RCC 7860 (cell line): ENCODE results near the gene ZNF516.
A peak's percentile ranks its signal among the peaks of the same experiment; 100 is the strongest.
"Not testable (repeated sequence)": the region's sequence is repeated elsewhere in the genome, so short reads cannot be mapped to it uniquely, and the experiment has no call there.

ENCODE experiments used
- DNase-seq: peaks from one replicate; pipeline ENCODE4 v3.0.0-alpha.2; 2015; ENCODE audit warnings: low spot score
- FAIRE-seq: peaks from 2 replicates; lab custom pipeline; 2012; peaks lifted over from hg19 to GRCh38; lab: Jason Lieb, UNC

Gene ZNF516

GRCh38 chr18:76490670-76491472 lies 4.2 kb downstream of the ZNF516 start:
- FAIRE-seq (no peak), DNase-seq (no peak)

GRCh38 chr18:76490033-76490432 lies 5.0 kb downstream of the ZNF516 start:
- no peak for FAIRE-seq
- no peak for DNase-seq

- DNase-seq (no peak), FAIRE-seq (peak; percentile 49)
Measured at GRCh38 chr18:76489081-76489480, 6.0 kb downstream of the ZNF516 start.

DNA sequence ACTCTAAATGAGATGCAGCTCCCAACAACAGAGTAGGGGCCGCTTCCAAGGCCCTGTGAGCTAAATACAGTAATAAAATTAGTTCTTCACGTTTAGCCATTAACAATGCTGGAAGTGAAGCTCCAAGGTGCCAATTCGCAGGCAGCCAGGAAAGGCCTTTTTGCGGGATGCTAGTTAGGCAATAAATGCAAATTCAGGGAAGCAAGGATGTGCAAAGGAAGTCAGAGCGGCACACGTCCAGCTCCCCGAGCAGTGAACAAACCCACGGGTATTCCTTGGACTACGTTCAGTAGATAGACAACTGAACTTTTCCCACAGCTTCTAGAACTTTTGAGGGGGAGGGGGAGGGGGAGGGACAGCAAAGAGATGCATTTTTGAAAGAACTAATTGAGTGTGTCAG lies 6.9 kb downstream of the ZNF516 start:
- DNase-seq (no peak), FAIRE-seq (no peak)

DNA sequence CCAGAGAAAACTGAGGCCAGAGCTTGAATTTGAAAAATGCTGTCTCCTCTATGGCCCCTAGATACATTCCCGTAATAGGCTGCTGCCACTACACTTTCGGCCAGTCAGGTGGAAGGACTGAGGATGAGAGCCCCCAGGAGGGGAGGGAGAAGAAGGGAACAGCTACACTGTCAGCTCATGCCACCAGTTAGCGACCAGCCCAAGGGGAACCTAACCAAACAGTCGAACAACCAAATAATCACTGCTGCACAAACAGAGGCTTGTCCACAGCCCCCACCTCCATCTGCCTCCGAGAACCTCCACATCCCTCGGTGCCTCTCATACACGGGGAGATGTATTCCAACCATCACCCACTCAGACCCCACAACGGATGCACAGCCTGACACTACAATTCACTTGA lies 7.3 kb downstream of the ZNF516 start:
- FAIRE-seq (no peak), DNase-seq (peak; percentile 39)

DNA sequence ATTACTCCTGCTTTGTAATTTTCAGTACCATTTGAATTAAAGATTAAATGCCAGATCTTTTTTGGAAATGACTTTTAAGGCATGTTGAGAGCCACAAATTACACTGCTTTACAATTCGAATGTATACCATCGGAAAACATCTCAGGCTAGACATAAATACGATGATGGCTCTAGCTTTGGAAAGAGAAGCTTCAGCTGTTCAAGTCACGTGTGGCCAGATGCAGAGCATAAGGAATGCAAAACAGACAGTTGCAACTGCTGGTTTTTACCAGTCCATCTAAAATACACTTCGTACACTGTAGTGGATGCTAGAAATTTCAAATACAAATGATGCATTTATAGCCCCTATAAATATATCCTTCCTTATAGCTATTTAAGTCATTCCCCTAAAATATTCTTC lies 8.0 kb downstream of the ZNF516 start:
- FAIRE-seq = no peak
- no peak for DNase-seq

DNA sequence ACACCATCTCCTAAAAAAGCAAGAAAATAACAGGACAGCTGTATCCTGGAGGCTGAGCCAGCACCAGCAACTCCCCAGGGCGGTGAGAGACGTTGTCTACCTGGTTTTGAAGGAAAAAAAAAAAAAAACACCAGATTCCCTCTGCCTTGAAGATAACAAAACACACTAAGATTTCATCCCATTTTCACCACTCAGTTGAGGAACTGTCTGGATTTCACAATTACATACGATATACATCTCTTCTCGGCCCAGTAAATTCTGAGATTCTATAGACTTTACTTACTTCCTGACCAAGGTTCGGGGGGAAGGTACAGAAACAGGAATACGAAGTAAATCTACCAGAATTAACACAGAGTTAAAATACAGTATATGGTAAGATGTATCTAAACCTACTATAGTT lies 8.5 kb downstream of the ZNF516 start:
- DNase-seq (no peak), FAIRE-seq (no peak)

GRCh38 chr18:76486038-76486437 lies 9.0 kb downstream of the ZNF516 start:
- FAIRE-seq = no peak
- DNase-seq = no peak

DNA sequence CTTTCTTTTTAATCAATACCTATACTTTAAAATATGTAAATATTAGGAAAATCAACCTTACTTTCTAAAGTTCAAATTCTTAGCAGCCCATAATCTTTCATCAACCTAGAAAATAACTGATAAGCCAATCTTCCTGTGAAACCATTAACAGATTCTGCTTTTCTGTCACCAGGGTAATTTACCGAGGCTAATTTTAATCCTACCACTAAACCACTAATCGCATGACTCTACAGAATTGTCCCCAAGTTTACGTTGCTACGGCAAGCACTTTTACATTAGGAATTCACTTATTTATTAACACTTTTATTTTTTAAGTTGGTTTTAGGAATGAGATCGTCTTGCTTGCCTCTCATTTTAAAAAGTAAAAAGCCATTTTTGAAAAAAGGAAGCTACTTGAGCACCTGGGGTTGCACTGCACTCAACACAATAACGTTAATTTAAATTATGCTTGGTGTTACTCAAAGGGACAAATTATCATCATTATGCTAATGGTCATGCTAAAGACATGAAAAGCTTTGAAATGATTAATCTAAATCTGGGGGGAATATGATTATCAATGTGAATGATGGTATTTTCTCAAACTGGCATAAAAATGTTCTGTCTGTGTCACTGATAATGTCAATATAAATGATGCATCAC lies 10.2 kb downstream of the ZNF516 start:
- FAIRE-seq (no peak), DNase-seq (no peak)

DNA sequence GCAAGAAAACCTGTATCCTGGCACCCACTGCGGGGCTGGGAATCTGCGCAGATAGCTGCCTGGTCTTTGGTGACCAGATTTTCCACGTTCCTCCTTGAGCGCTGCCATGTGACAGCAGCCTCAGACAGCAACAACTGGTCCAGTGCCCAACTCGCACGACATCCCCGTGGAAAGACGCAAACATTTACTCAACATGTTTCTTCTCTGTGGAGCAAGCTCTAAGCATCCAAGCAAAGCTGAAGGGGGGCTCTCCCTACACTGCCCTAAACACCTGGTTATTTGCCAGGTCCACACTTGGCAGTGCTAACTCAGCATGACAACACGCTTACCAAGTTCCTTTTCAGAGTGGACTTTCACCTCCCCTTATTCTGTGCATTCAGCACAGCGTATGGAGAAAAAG lies 11.3 kb downstream of the ZNF516 start:
- DNase-seq (no peak), FAIRE-seq (no peak)

DNA sequence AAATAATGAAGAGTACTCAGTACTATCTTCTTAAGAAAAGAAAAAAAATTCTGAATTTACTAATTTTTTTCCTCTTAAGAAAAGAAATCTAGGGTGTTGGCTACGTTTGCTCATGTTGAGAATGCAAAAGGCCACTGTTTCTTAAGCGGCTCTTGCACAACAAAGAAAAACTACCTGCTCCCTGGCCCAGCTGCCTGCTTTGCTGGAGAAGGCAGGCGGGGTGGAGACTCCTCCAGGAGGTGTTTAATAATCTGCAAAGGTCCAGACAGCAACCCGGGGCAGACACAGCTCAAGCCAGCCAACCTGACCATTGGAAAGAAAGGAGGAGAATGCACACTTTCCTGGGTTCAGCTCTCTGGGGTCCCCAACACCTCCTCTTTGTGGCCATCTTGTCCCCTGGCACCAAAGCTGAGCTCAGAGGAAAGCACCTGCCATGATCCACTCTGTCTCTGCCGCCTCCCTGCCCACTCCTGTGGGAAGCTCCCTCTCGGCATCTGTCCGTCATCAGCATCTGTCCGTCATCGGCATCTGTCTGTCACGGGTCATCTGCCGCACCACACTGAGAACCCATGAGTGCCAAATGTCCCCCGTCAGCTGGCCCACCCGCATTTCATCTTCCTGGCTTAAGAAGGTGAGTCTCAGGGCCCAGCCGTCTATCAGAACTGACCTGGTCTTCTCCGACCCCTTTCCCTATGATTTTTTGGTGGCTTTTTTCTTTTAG lies 11.9 kb downstream of the ZNF516 start:
- FAIRE-seq = no peak
- DNase-seq = no peak

- FAIRE-seq (no peak), DNase-seq (no peak)
Measured at GRCh38 chr18:76482267-76482666, 12.8 kb downstream of the ZNF516 start.

- no peak for FAIRE-seq
- DNase-seq = no peak
Measured at GRCh38 chr18:76480913-76481312, 14.1 kb downstream of the ZNF516 start.

DNA sequence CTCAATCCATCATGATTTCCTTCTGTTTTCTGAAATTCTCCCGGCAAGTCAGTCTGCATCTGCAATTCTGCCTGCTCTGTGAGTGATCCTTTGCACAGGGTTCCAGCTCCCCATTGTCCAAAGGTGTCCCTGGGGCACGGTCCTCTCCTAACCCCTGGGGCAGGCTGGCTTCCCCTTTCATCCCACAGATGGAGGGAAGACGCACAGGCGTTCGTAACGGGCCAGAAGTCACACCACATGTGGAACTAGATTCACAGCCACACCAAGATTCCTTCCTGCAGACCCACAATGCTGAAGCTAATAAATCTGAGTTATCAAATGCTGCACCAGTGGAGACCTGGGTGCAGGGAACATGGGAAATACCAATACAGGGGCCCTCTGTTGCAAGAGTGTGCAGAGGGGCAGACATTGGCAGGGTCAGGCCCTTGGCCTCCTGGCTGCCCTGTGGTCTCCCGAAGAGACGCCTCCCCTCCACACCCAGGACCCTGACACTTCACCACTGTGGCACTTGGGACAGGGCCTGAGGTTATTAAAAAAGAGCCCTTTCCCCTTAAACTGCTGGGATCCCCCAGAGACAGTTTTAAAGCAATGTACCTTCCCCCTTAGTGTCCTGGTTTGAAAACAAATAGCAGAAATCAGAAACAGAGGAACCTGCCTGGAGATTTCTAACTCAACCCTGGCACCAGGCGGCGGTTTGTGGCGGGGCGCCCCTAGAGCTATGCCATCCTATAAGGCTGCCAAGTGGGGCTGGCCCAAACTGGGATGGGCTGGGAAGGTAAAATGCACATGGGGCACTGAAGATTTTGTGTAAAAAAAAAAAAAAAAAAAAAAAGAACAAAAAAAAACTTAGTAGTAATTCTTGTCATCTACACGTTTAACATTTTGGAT lies 15.4 kb downstream of the ZNF516 start:
- no peak for DNase-seq
- FAIRE-seq = no peak

- FAIRE-seq = peak; percentile 96
- DNase-seq = peak; percentile 89
Measured at GRCh38 chr18:76476665-76477561, 18.1 kb downstream of the ZNF516 start.

DNA sequence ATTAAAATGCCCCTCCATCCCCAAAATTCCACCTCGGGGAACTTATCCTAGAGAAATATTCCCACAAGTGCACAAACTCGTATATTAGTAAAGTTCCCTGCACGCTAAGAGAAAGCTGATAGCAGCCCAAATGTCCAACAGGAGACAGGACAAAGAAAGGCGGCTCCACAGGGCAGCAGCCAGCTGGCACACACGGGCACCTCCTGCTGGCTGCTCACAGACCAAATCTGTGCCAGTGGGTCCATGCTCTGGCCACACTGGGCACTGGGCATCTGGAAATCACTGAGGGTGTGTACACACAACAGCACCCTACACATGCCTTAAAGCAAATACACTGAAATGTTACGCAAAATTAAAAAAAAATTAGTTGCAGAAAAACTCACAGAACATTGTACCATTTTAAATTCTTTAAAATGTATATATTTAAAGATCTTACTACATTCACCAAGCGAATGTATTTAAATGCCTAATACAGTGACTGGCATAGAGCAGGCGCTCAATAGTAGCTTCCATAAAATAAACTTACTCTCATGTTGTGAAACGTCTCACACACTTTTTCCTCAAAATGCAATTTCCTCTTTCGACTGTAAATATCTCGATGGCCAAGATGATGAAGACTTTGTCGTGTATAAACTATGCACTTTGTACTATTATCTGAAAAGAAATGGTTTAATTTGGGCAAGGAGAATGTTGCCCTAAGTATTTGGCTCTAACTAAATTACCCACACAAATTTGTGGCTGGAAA lies 19.4 kb downstream of the ZNF516 start:
- no peak for DNase-seq
- no peak for FAIRE-seq

DNA sequence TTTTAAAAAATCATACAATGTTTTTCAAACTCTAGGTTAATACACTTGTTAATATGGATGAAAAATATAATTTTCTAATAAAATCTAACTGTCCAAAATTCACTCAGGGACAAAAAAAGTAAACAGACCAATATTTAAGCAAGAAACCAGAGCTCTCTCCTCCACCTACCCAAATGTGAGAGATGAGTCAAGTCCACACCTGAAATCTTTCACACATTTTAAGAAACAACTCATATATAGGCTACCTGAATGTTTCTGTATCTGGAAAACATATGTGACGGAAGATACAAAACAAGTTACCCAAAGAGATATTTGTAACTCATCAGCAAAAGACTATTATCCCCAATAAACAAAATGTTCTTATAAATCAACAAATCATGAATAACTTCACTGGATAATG lies 20.2 kb downstream of the ZNF516 start:
- no peak for FAIRE-seq
- DNase-seq = no peak

GRCh38 chr18:76473521-76473920 lies 21.5 kb downstream of the ZNF516 start:
- not testable (repeated sequence) for FAIRE-seq, DNase-seq

DNA sequence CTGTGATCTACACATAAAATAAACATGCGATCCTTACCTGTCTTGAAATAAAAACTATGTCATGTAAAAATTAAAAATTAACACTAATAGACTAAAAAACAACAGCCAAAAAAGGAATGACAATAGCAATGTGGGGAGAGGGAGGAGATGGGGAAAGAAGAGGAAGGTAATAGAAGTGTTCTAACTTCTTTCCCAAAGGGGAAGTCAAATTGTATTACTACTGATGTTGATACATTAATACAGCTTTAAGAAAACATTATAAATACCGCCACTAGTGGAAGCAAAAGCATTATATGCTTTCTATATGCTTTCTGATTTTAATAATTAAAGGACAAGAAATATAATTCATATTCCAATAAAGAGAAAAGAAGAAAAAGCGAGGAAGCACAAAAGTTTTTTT lies 22.2 kb downstream of the ZNF516 start:
- FAIRE-seq = no peak

More for the DNA sequence above, 22.2 kb downstream of the ZNF516 start:
- no peak for DNase-seq
